Epidermal melanocyte (primary cell): Measurements from ENCODE around the gene MOB1B.
"Not testable (repeated sequence)": the region's sequence is repeated elsewhere in the genome, so short reads cannot be mapped to it uniquely, and the experiment has no call there.

Experiments used
- DNase-seq: peaks from one replicate; pipeline ENCODE4 v3.0.0; 2011; ENCODE audit warnings: low spot score; ENCODE audit not compliant: insufficient read length

MOB1B gene

GRCh38 chr4:71006203-71006907 lies 104.2 kb downstream of the MOB1B start:
- no peak for DNase-seq

GRCh38 chr4:71008196-71008595 lies 106.0 kb downstream of the MOB1B start:
- no peak for DNase-seq

GRCh38 chr4:71009086-71009485 lies 106.9 kb downstream of the MOB1B start:
- DNase-seq: no peak

GRCh38 chr4:71009890-71010588 lies 107.9 kb downstream of the MOB1B start:
- peak; percentile 66 for DNase-seq

GRCh38 chr4:71011451-71011850 lies 109.3 kb downstream of the MOB1B start:
- DNase-seq: no peak

- DNase-seq: not testable (repeated sequence)
These were observed 115.2 kb downstream of the MOB1B start for GRCh38 chr4:71017391-71017790.

GRCh38 chr4:71020611-71021010 lies 118.4 kb downstream of the MOB1B start:
- no peak for DNase-seq

- DNase-seq: no peak
These were observed 123.5 kb downstream of the MOB1B start for GRCh38 chr4:71025654-71026053.

- peak; percentile 32 for DNase-seq
These were observed 123.9 kb downstream of the MOB1B start for GRCh38 chr4:71026086-71026485.

- DNase-seq: no peak
These were observed 125.4 kb downstream of the MOB1B start for GRCh38 chr4:71027611-71028010.

- no peak for DNase-seq
These were observed 127.3 kb downstream of the MOB1B start for GRCh38 chr4:71029504-71029903.

- DNase-seq: not testable (repeated sequence)
These were observed 129.9 kb downstream of the MOB1B start for GRCh38 chr4:71032106-71032505.
